ENCODE results near the gene FAM184A. TPM values are rescaled to one million over a fixed set of nuclear protein-coding genes. Genes with fewer than 3 reads are reported as not detected.

The FAM184A gene
- total and polyA plus RNA-seq, 2 of the 8 experiments (the other 6 are each of a cell fraction or from before 2014, with no cell fraction given) = 6.3 to 11.3 TPM

DNA sequence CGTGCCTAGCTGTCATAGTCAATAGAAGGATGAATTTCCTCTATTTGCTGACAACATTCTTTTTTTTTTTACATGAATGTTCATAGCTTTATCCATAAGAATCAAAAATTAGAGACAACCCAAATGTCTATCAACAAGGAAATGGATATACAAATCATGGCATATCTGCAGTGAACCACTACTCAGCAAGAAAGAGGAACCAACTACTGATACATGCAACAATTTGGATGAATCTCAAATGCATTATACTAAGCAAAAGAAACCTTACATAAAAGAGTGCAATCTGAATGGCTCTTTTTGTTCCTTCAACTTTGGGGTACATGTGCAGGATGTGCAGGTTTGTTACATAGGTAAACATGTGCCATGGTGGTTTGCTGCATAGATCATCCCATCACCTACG, 125.8 kb downstream of the FAM184A start:
- POLR2A ChIA-PET (ENCODE audit: partially characterized antibody) = interaction anchor here (0.7 kb wide), 1 partner anchor 222 kb away, joined by 3 read pairs; no protein-coding TSS in a partner anchor
- Histone ChIP-seq H3K14ac (ENCODE audit: insufficient read length) (no peak overlapping the region), H3K9me3 (ENCODE audit: insufficient read depth in 2 of 2, low read depth in 1 of 2, low read length in 1 of 2) (no peaks in the 10 kb centered on the region), H2BK15ac (ENCODE audit: low read length) (no peak overlapping the region), H3K4me3 (ENCODE audit: extremely low read depth in 1 of 4, insufficient read depth in 2 of 4, low read depth in 3 of 4, low read length in 4 of 4) (no peak overlapping the region), H3K79me1 (ENCODE audit: low read depth, low read length) (no peaks in the 10 kb centered on the region), H2BK20ac (ENCODE audit: low read length) (no peak overlapping the region), H3K27me3 (replicated peaks in 1 of 4; ENCODE audit: control insufficient read depth in 3 of 4, extremely low read depth in 1 of 4, insufficient read depth in 3 of 4, low read length in 3 of 4) (no peaks in the 10 kb centered on the region), H3K4ac (replicated peaks; ENCODE audit: insufficient read length, low read depth, low read length) (no peak overlapping the region), H4K5ac (ENCODE audit: insufficient read length, low read depth, low read length) (no peak overlapping the region), H3K23me2 (ENCODE audit: low read depth, low read length) (no peaks in the 10 kb centered on the region), H3K18ac (ENCODE audit: extremely low read depth, low read length) (no peak overlapping the region), H3K79me2 (ENCODE audit: control insufficient read depth in 1 of 2, insufficient read depth in 2 of 2, low read length in 2 of 2) (no peaks in the 10 kb centered on the region), H3K23ac (ENCODE audit: insufficient read length) (no peak overlapping the region), H3K4me1 (replicated peaks in 1 of 4; ENCODE audit: control insufficient read depth in 3 of 4, insufficient read depth in 4 of 4, low read length in 3 of 4) (no peaks in the 10 kb centered on the region), H2AK5ac (ENCODE audit: low read depth, low read length) (no peak overlapping the region), H2BK120ac (replicated peaks; ENCODE audit: low read depth, low read length) (no peak overlapping the region), H2BK5ac (ENCODE audit: low read depth, low read length) (no peak overlapping the region), H4K8ac (ENCODE audit: extremely low read depth, insufficient read depth, low read length) (no peak overlapping the region), H2AFZ (ENCODE audit: low read length) (no peak overlapping the region), H2BK12ac (ENCODE audit: low read depth, low read length) (no peak overlapping the region), H3K27ac (ENCODE audit: low read depth, low read length) (no peak overlapping the region), H3K56ac (replicated peaks; ENCODE audit: insufficient read length, low read depth, low read length) (no peak overlapping the region), H3K9ac (replicated peaks in 1 of 4; ENCODE audit: extremely low read depth in 1 of 4, low read depth in 3 of 4, low read length in 3 of 4) (no peak overlapping the region), H4K20me1 (replicated peaks in 1 of 2; ENCODE audit: control insufficient read depth in 1 of 2, insufficient read depth in 2 of 2, low read length in 2 of 2) (no peaks in the 10 kb centered on the region), H4K91ac (replicated peaks; ENCODE audit: insufficient read length, low read length) (no peak overlapping the region), H3K4me2 (ENCODE audit: insufficient read depth in 1 of 2, low read depth in 2 of 2, low read length in 2 of 2) (no peak overlapping the region), H3K36me3 (ENCODE audit: control insufficient read depth in 2 of 4, insufficient read depth in 4 of 4, low read length in 3 of 4) (no peaks in the 10 kb centered on the region)
- DNase-seq (ENCODE audit: low read depth in 1 of 2, low spot score in 2 of 2) (no peak), FAIRE-seq (no peak)
- WGBS, 2 experiments (ENCODE audit: extremely low coverage in 1 of 2, insufficient coverage in 1 of 2, insufficient read length in 1 of 2, insufficient replicate concordance in 2 of 2, low coverage in 1 of 2, low lambda C conversion rate in 2 of 2, missing lambda C conversion rate in 1 of 2) = 91% methylated on average over 2 of the region's 2 CpGs; no CpG with 5 or more reads in 1 of the 2 experiments
- CTCF ChIA-PET (ENCODE audit: partially characterized antibody) = interaction anchor here (1.0 kb wide), 1 partner anchor 13 kb away, joined by 5 read pairs; no protein-coding TSS in a partner anchor
- TF ChIP-seq, protein P1, sequence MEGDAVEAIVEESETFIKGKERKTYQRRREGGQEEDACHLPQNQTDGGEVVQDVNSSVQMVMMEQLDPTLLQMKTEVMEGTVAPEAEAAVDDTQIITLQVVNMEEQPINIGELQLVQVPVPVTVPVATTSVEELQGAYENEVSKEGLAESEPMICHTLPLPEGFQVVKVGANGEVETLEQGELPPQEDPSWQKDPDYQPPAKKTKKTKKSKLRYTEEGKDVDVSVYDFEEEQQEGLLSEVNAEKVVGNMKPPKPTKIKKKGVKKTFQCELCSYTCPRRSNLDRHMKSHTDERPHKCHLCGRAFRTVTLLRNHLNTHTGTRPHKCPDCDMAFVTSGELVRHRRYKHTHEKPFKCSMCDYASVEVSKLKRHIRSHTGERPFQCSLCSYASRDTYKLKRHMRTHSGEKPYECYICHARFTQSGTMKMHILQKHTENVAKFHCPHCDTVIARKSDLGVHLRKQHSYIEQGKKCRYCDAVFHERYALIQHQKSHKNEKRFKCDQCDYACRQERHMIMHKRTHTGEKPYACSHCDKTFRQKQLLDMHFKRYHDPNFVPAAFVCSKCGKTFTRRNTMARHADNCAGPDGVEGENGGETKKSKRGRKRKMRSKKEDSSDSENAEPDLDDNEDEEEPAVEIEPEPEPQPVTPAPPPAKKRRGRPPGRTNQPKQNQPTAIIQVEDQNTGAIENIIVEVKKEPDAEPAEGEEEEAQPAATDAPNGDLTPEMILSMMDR (IDR thresholded peaks at IDR 0.05; ENCODE audit: control extremely low read depth in 1 of 3, insufficient read depth in 1 of 3, low read depth in 1 of 3, low read length in 3 of 3) = no peak
- TF ChIP-seq EGR1 (IDR thresholded peaks at IDR 0.05; ENCODE audit: borderline replicate concordance, low read depth, low read length) (no peak), HDAC2 (IDR thresholded peaks at IDR 0.05; ENCODE audit: borderline replicate concordance in 1 of 2, low read depth in 2 of 2, low read length in 2 of 2) (no peak), CHD1 (IDR thresholded peaks at IDR 0.05; ENCODE audit: low read depth, low read length) (no peak), JUN (IDR thresholded peaks at IDR 0.05; ENCODE audit: low read depth, low read length) (no peak), TAF7 (optimal IDR thresholded peaks at IDR 0.05; ENCODE audit: borderline replicate concordance, low read depth, low read length) (no peak), BCL11A (IDR thresholded peaks at IDR 0.05; ENCODE audit: low read depth in 2 of 2, low read length in 2 of 2) (no peak), TCF12 (IDR thresholded peaks at IDR 0.05; ENCODE audit: low read depth, low read length) (no peak), CBX5 (IDR thresholded peaks at IDR 0.05; ENCODE audit: low read depth, low read length) (no peak), SIRT6 (IDR thresholded peaks at IDR 0.05; ENCODE audit: low read length) (no peak)
- TF ChIP-seq, protein P2, sequence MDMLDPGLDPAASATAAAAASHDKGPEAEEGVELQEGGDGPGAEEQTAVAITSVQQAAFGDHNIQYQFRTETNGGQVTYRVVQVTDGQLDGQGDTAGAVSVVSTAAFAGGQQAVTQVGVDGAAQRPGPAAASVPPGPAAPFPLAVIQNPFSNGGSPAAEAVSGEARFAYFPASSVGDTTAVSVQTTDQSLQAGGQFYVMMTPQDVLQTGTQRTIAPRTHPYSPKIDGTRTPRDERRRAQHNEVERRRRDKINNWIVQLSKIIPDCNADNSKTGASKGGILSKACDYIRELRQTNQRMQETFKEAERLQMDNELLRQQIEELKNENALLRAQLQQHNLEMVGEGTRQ (IDR thresholded peaks at IDR 0.05; ENCODE audit: low read length) = no peak
